Measurements from ENCODE around the gene GNB1. TPM values are rescaled to one million over a fixed set of nuclear protein-coding genes. Genes with fewer than 3 reads are reported as not detected.

The GNB1 gene
- total and polyA plus RNA-seq, 2 donors (not counting 1 experiment from before 2014, with no cell fraction given): 91.3 to 485 TPM

DNA sequence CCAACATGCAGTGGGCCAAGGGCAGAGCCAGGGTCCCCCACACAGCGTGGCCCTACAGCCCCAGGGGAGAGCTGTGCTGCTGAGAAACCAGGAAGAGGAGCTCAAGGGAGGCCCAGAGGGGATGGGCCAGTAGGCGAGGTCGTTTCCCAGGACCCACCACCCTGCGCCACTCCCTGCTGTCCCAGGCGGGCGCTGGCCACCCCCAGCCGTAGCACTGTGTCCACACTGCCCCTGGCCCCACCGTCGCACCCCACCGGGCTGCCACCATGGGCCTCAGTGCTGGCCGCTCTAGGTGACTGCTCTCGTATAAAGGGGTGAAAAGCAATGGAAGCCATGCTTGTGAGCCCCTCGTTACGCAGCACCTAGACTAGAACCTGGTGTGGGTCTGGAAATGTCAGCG, 135.0 kb downstream of the GNB1 start:
- Histone ChIP-seq H3K27me3 (ENCODE audit: control insufficient read depth, insufficient read depth, low read length) (no peaks in the 10 kb centered on the region), H2AFZ (ENCODE audit: low read length) (no peak overlapping the region), H3K4me1 (ENCODE audit: control insufficient read depth, extremely low read depth, insufficient read depth, low read length) (no peaks in the 10 kb centered on the region), H3K79me2 (ENCODE audit: control insufficient read depth, insufficient read depth, low read length) (peaks cover 5% of the 10 kb centered on the region), H3K27ac (ENCODE audit: insufficient read depth, low read length) (no peak overlapping the region), H3K36me3 (ENCODE audit: control insufficient read depth, insufficient read depth, low read length) (peaks cover 38% of the 10 kb centered on the region), H3K4me3 (replicated peaks in 1 of 4; ENCODE audit: control extremely low read depth in 1 of 4, insufficient read depth in 1 of 4, low read depth in 3 of 4, low read length in 4 of 4) (no peak overlapping the region), H3K4me2 (ENCODE audit: extremely low read depth, insufficient read depth, low read length) (no peak overlapping the region), H4K20me1 (ENCODE audit: control insufficient read depth, extremely low read depth, insufficient read depth, low read length) (no peaks in the 10 kb centered on the region), H3K9ac (ENCODE audit: insufficient read depth, low read length) (no peak overlapping the region), H3K9me3 (ENCODE audit: control insufficient read depth, insufficient read depth, low read depth, low read length) (no peaks in the 10 kb centered on the region)
- TF ChIP-seq EZH2 (IDR thresholded peaks at IDR 0.05; ENCODE audit: low read length, missing control alignments): no peak
- TF ChIP-seq, protein P1, sequence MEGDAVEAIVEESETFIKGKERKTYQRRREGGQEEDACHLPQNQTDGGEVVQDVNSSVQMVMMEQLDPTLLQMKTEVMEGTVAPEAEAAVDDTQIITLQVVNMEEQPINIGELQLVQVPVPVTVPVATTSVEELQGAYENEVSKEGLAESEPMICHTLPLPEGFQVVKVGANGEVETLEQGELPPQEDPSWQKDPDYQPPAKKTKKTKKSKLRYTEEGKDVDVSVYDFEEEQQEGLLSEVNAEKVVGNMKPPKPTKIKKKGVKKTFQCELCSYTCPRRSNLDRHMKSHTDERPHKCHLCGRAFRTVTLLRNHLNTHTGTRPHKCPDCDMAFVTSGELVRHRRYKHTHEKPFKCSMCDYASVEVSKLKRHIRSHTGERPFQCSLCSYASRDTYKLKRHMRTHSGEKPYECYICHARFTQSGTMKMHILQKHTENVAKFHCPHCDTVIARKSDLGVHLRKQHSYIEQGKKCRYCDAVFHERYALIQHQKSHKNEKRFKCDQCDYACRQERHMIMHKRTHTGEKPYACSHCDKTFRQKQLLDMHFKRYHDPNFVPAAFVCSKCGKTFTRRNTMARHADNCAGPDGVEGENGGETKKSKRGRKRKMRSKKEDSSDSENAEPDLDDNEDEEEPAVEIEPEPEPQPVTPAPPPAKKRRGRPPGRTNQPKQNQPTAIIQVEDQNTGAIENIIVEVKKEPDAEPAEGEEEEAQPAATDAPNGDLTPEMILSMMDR (conservative IDR thresholded peaks at IDR 0.05 in 1 of 2, IDR thresholded peaks at IDR 0.05 in 1 of 2; ENCODE audit: low read depth in 1 of 2, low read length in 2 of 2): no peak
- no peak for DNase-seq (ENCODE audit: low read depth in 2 of 2)

GRCh38 chr1:1755426-1755825, 135.5 kb downstream of the GNB1 start:
- Histone ChIP-seq H3K36me3 (ENCODE audit: control insufficient read depth, insufficient read depth, low read length) (peaks cover 37% of the 10 kb centered on the region), H3K27ac (ENCODE audit: insufficient read depth, low read length) (no peak overlapping the region), H4K20me1 (ENCODE audit: control insufficient read depth, extremely low read depth, insufficient read depth, low read length) (no peaks in the 10 kb centered on the region), H3K4me2 (ENCODE audit: extremely low read depth, insufficient read depth, low read length) (no peak overlapping the region), H3K9ac (ENCODE audit: insufficient read depth, low read length) (no peak overlapping the region), H3K4me3 (replicated peaks in 1 of 4; ENCODE audit: control extremely low read depth in 1 of 4, insufficient read depth in 1 of 4, low read depth in 3 of 4, low read length in 4 of 4) (no peak overlapping the region), H2AFZ (ENCODE audit: low read length) (no peak overlapping the region), H3K4me1 (ENCODE audit: control insufficient read depth, extremely low read depth, insufficient read depth, low read length) (no peaks in the 10 kb centered on the region), H3K9me3 (ENCODE audit: control insufficient read depth, insufficient read depth, low read depth, low read length) (no peaks in the 10 kb centered on the region), H3K79me2 (ENCODE audit: control insufficient read depth, insufficient read depth, low read length) (peaks cover 5% of the 10 kb centered on the region), H3K27me3 (ENCODE audit: control insufficient read depth, insufficient read depth, low read length) (no peaks in the 10 kb centered on the region)
- DNase-seq (ENCODE audit: low read depth in 2 of 2): no peak
- TF ChIP-seq EZH2 (IDR thresholded peaks at IDR 0.05; ENCODE audit: low read length, missing control alignments): no peak
- TF ChIP-seq, protein P1 (conservative IDR thresholded peaks at IDR 0.05 in 1 of 2, IDR thresholded peaks at IDR 0.05 in 1 of 2; ENCODE audit: low read depth in 1 of 2, low read length in 2 of 2): no peak

DNA sequence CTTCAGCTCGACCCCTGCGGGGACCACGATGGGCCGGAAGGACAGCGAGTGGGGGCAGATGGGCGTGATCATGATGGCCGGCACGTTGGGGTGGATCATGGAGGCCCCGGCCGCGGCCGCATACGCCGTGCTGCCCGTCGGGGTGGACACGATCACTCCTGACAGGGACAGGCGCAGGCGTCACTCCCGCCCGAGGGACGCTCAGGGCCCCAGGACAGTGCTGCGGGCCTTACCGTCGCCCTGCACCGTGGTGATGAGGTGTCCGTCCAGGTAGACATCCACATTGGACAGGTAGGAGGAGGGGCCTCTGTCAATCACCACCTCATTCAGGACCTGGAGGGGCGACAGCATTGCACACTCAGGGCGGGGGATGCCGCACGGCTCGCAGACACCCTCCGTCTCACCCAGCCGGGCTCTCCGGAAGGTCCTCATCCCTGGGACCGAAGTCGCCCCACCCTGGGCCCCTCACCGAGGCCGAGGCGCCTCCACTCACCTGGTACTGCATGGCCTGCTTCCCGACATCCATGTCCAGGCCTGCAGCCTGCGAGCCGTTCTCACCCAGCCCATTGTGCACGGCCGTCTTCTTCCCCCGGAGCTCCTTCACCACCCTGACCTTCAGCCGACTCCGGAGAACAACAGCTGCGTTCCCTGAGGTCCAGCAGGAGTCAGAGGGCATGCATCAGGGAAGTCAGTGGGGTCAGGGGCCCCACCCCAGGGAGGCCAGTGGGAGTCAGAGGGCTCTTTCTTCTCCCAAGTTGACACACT, 136.7 kb downstream of the GNB1 start:
- H3K9me3 ChIP-seq (ENCODE audit: control insufficient read depth, insufficient read depth, low read depth, low read length): no peaks in the 10 kb centered on the region
- no peak overlapping the region for H2AFZ ChIP-seq (ENCODE audit: low read length)
- no peak overlapping the region for H3K27ac ChIP-seq (ENCODE audit: insufficient read depth, low read length)
- H3K4me2 ChIP-seq (ENCODE audit: extremely low read depth, insufficient read depth, low read length): no peak overlapping the region
- no peak overlapping the region for H3K9ac ChIP-seq (ENCODE audit: insufficient read depth, low read length)
- no peaks in the 10 kb centered on the region for H3K4me1 ChIP-seq (ENCODE audit: control insufficient read depth, extremely low read depth, insufficient read depth, low read length)
- peaks cover 5% of the 10 kb centered on the region for H3K79me2 ChIP-seq (ENCODE audit: control insufficient read depth, insufficient read depth, low read length)
- H3K36me3 ChIP-seq (ENCODE audit: control insufficient read depth, insufficient read depth, low read length): peaks cover 25% of the 10 kb centered on the region
- H3K4me3 ChIP-seq (replicated peaks in 1 of 4; ENCODE audit: control extremely low read depth in 1 of 4, insufficient read depth in 1 of 4, low read depth in 3 of 4, low read length in 4 of 4): no peak overlapping the region
- no peaks in the 10 kb centered on the region for H4K20me1 ChIP-seq (ENCODE audit: control insufficient read depth, extremely low read depth, insufficient read depth, low read length)
- no peak for DNase-seq (ENCODE audit: low read depth in 2 of 2)
- no peak for TF ChIP-seq EZH2 (IDR thresholded peaks at IDR 0.05; ENCODE audit: low read length, missing control alignments)
- TF ChIP-seq, protein P1 (conservative IDR thresholded peaks at IDR 0.05 in 1 of 2, IDR thresholded peaks at IDR 0.05 in 1 of 2; ENCODE audit: low read depth in 1 of 2, low read length in 2 of 2): no peak
- no peaks in the 10 kb centered on the region for H3K27me3 ChIP-seq (ENCODE audit: control insufficient read depth, insufficient read depth, low read length)
